ENCODE measurements around the gene CUL1.

DNA sequence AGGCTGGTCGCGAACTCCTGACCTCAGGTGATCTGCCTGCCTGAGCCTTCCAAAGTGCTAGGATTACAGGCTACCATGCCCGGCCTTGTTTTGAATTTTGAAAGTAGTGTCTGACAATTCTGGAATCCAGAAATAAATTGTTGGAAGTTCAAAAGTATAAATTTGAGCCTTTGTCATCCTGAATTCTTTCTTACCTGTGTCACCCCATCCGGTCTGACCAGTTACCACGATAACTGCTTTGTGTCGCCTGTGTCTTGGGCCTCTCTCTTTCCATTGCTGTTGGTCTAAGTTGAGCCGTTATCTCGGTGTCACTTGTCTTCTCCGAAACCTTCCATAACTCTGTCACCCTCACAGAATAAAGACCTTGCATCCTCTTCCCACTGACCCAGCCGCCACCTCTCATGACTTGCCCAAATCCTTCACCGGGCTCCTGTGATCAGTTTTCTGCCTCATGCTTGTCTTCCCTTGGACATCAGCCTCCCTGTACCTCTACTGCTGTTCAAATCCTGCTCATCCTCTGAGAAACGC, 18.6 kb downstream of the CUL1 start:
- TF ChIP-seq, protein P1, sequence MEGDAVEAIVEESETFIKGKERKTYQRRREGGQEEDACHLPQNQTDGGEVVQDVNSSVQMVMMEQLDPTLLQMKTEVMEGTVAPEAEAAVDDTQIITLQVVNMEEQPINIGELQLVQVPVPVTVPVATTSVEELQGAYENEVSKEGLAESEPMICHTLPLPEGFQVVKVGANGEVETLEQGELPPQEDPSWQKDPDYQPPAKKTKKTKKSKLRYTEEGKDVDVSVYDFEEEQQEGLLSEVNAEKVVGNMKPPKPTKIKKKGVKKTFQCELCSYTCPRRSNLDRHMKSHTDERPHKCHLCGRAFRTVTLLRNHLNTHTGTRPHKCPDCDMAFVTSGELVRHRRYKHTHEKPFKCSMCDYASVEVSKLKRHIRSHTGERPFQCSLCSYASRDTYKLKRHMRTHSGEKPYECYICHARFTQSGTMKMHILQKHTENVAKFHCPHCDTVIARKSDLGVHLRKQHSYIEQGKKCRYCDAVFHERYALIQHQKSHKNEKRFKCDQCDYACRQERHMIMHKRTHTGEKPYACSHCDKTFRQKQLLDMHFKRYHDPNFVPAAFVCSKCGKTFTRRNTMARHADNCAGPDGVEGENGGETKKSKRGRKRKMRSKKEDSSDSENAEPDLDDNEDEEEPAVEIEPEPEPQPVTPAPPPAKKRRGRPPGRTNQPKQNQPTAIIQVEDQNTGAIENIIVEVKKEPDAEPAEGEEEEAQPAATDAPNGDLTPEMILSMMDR (IDR thresholded peaks at IDR 0.05) = no peak
- no peak for TF ChIP-seq ZFX (IDR thresholded peaks at IDR 0.05; ENCODE audit: borderline replicate concordance)
